Endothelial cell of umbilical vein (primary cell): ENCODE data around the gene DGKB. TPM values are rescaled to one million over a fixed set of nuclear protein-coding genes. Genes with fewer than 3 reads are reported as not detected.

Source experiments
- BruUV-seq: library from RNA; stranded (reverse); fragments of 400-500 nt; replicated peaks from 2 replicates; lab custom pipeline; 2021; lab: Mats Ljungman, UMichigan
- CTCF ChIA-PET: fragments of 300-600, 350-600 bp; sonication (Branson Sonifier 250); formaldehyde crosslinking; loops from one replicate; lab custom pipeline; 2021; ENCODE audit warnings: antibody characterized with exemption, inconsistent platforms; lab: Charles Lee
- POLR2A ChIA-PET: fragments of 300-600, 350-600 bp; sonication (Branson Sonifier 250); formaldehyde crosslinking; loops from one replicate; lab custom pipeline; 2021; ENCODE audit warnings: antibody characterized with exemption, inconsistent platforms; lab: Charles Lee
- DNase-seq: peaks from one replicate; pipeline ENCODE4 v3.0.0-alpha.2; 2011; ENCODE audit warnings: low read depth, low spot score
- FAIRE-seq: peaks from 2 replicates; lab custom pipeline; 2011; peaks lifted over from hg19 to GRCh38; lab: Jason Lieb, UNC
- H2AFZ ChIP-seq: 2 replicates; pipeline ENCODE4 v1.6.0; 2012; ENCODE audit warnings: low read depth, low read length, control low read depth, inconsistent platforms
- H3K27ac ChIP-seq: 2 replicates; pipeline ENCODE4 v1.5.1; 2011; ENCODE audit warnings: low read depth, mild to moderate bottlenecking, control low read depth, low read length, moderate library complexity; ENCODE audit not compliant: insufficient read depth
- H3K27me3 ChIP-seq, 2 experiments: 2 replicates each; pipeline versions ENCODE4 v1.6.0 to v1.6.1; 2011; ENCODE audit warnings: low read length in 2 of 2, mixed read lengths in 1 of 2; ENCODE audit not compliant: control insufficient read depth in 2 of 2, insufficient read depth in 2 of 2
- H3K36me3 ChIP-seq, 2 experiments: 2 replicates in 1 of 2; 3 replicates in 1 of 2; pipeline ENCODE4 v1.5.1; 2011; ENCODE audit warnings: low read length in 2 of 2, mild to moderate bottlenecking in 1 of 2, moderate library complexity in 1 of 2; ENCODE audit not compliant: control insufficient read depth in 2 of 2, insufficient read depth in 2 of 2; ENCODE audit errors: extremely low read depth in 1 of 2
- H3K4me1 ChIP-seq: 3 replicates; pipeline ENCODE4 v1.5.1; 2011; ENCODE audit warnings: mild to moderate bottlenecking, low read length; ENCODE audit not compliant: control insufficient read depth, insufficient read depth; ENCODE audit errors: extremely low read depth
- H3K4me2 ChIP-seq: 2 replicates; pipeline ENCODE4 v1.6.1; 2011; ENCODE audit warnings: low read length, control low read depth, mixed read lengths; ENCODE audit not compliant: insufficient read depth
- H3K4me3 ChIP-seq, 3 experiments: fragments of 200-600 bp in 1 of 3; sonication (generic), shearing (Covaris generic) in 1 of 3; replicated peaks in 1 of 3; 2 replicates each; pipeline ENCODE4 v1.5.1; 2011 to 2016; ENCODE audit warnings: control low read depth in 3 of 3, low read length in 3 of 3, mild to moderate bottlenecking in 2 of 3, inconsistent platforms in 1 of 3, low read depth in 1 of 3, moderate library complexity in 1 of 3; ENCODE audit not compliant: insufficient read depth in 1 of 3
- H3K79me2 ChIP-seq: 2 replicates; pipeline ENCODE4 v1.6.0; 2012; ENCODE audit warnings: low read length, inconsistent platforms; ENCODE audit not compliant: control insufficient read depth, insufficient read depth
- H3K9ac ChIP-seq: replicated peaks from 2 replicates; pipeline ENCODE3; 2011; ENCODE audit warnings: low read length, control low read depth; ENCODE audit not compliant: insufficient read depth; ENCODE audit errors: extremely low read depth
- H3K9me1 ChIP-seq: replicated peaks from 3 replicates; pipeline ENCODE4 v1.6.0; 2011; ENCODE audit warnings: mild to moderate bottlenecking, low read length; ENCODE audit not compliant: control insufficient read depth, insufficient read depth; ENCODE audit errors: extremely low read depth
- H3K9me3 ChIP-seq: replicated peaks from 2 replicates; pipeline ENCODE4 v1.5.1; 2012; ENCODE audit warnings: low read length, inconsistent platforms; ENCODE audit not compliant: control insufficient read depth, insufficient read depth
- H4K20me1 ChIP-seq: replicated peaks from 2 replicates; pipeline ENCODE3; 2011; ENCODE audit warnings: mild to moderate bottlenecking, low read length; ENCODE audit not compliant: control insufficient read depth, insufficient read depth; ENCODE audit errors: extremely low read depth
- CTCF ChIP-seq, 2 donors: IDR thresholded peaks; 1 replicate in 1 of 2; 2 replicates in 1 of 2; pipeline ENCODE4 v1.5.1; 2011; ENCODE audit warnings: low read length in 2 of 2, mild to moderate bottlenecking in 2 of 2, moderate library complexity in 2 of 2, control low read depth in 1 of 2, inconsistent platforms in 1 of 2, low read depth in 1 of 2; ENCODE audit not compliant: insufficient read depth in 1 of 2; ENCODE audit errors: extremely low read depth in 1 of 2
- EZH2 ChIP-seq: IDR thresholded peaks from 2 replicates; pipeline ENCODE4 v1.6.1; 2012; ENCODE audit warnings: borderline replicate concordance, low read depth, mild to moderate bottlenecking, moderate library complexity, low read length, inconsistent platforms; ENCODE audit not compliant: severe bottlenecking
- FOS ChIP-seq: IDR thresholded peaks from 2 replicates; pipeline ENCODE4 v1.6.1; 2011; ENCODE audit warnings: mild to moderate bottlenecking, low read length, moderate library complexity, borderline replicate concordance; ENCODE audit not compliant: insufficient read depth
- GATA2 ChIP-seq: IDR thresholded peaks from 2 replicates; pipeline ENCODE4 v1.7.0; 2011; ENCODE audit warnings: low read depth, mild to moderate bottlenecking, moderate library complexity, mixed read lengths, low read length; ENCODE audit not compliant: insufficient read length, insufficient read depth
- JUN ChIP-seq: IDR thresholded peaks from 2 replicates; pipeline ENCODE4 v1.6.1; 2011; ENCODE audit warnings: borderline replicate concordance, low read depth; ENCODE audit not compliant: insufficient read length, insufficient read depth
- MAX ChIP-seq: IDR thresholded peaks from 2 replicates; pipeline ENCODE4 v1.6.1; 2011; ENCODE audit not compliant: insufficient read depth, insufficient read length
- MYC ChIP-seq: IDR thresholded peaks from one replicate; pipeline ENCODE4 v1.6.1; 2011; ENCODE audit warnings: mild to moderate bottlenecking, low read depth, low read length
- POLR2A ChIP-seq: IDR thresholded peaks from 2 replicates; pipeline ENCODE4 v1.6.1; 2012; ENCODE audit warnings: low read depth, mild to moderate bottlenecking, control low read depth, low read length
- POLR2AphosphoS5 ChIP-seq: IDR thresholded peaks from 2 replicates; pipeline ENCODE4 v1.6.1; 2012; ENCODE audit warnings: low read depth, mild to moderate bottlenecking, control low read depth, low read length, moderate library complexity; ENCODE audit not compliant: insufficient read depth
- dilution Hi-C: fragments of 300-500 bp; cut with MboI; formaldehyde crosslinking; loops from one replicate; pipeline ENCODE4 v1.15.0; 2019; ENCODE audit warnings: low sequenced_read_pairs; ENCODE audit not compliant: extremely low pct_ligation_motif_present
- intact Hi-C: fragments of 100-400 bp; cut with micrococcal nuclease; formaldehyde crosslinking; loops from one replicate; pipeline ENCODE4 v1.10.0; 2022
- polyA plus RNA-seq, 4 experiments: library from polyadenylated mRNA; depleted of rRNA in 3 of 4; stranded (reverse) in 3 of 4; unstranded in 1 of 4; fragments of >200 nt; gene quantifications; 2 replicates each; pipeline versions ENCODE4 v1.2.1 to v1.2.3, GENCODE V29; 2011 to 2012; ENCODE audit warnings: missing spikeins in 1 of 4
- total RNA-seq: library from RNA; stranded (reverse); gene quantifications from 2 replicates; pipeline ENCODE4 v1.2.3, GENCODE V29; 2021

The DGKB gene
- total and polyA plus RNA-seq, 2 donors (not counting 3 experiments of a cell fraction or from before 2014, with no cell fraction given) = not detected

GRCh38 chr7:14934839-14935238 lies 32.3 kb upstream of the DGKB start:
- CTCF ChIA-PET = interaction anchor here (1.4 to 1.5 kb wide), 3 partner anchors 11 to 28 kb away, joined by 3 read pairs; no protein-coding TSS in a partner anchor

More at GRCh38 chr7:14934839-14935238, 32.3 kb upstream of the DGKB start:
- no peaks in the 10 kb centered on the region for H3K27me3 ChIP-seq
- BruUV-seq = no TSS peak
- no peak for TF ChIP-seq GATA2
- TF ChIP-seq JUN = no peak
- TF ChIP-seq MAX = no peak
- no peak for TF ChIP-seq EZH2
- no peak for TF ChIP-seq POLR2A
- no peak for TF ChIP-seq CTCF (IDR thresholded peaks at IDR 0.05; ENCODE audit: extremely low read depth in 1 of 2, insufficient read depth in 1 of 2, low read depth in 1 of 2, low read length in 2 of 2)
- no peak for TF ChIP-seq MYC
- TF ChIP-seq POLR2AphosphoS5 = no peak
- no peak for TF ChIP-seq FOS
- no peaks in the 10 kb centered on the region for H3K4me1 ChIP-seq
- no peaks in the 10 kb centered on the region for H4K20me1 ChIP-seq
- no peaks in the 10 kb centered on the region for H3K79me2 ChIP-seq
- DNase-seq (no peak), FAIRE-seq (no peak)
- dilution Hi-C loops = no loop called here
- no peaks in the 10 kb centered on the region for H3K9me1 ChIP-seq
- intact Hi-C loops = no loop called here
- H3K4me2 ChIP-seq = no peak overlapping the region
- no peaks in the 10 kb centered on the region for H3K36me3 ChIP-seq
- no peak overlapping the region for H3K27ac ChIP-seq
- H3K9me3 ChIP-seq = no peaks in the 10 kb centered on the region
- H3K9ac ChIP-seq = no peak overlapping the region
- POLR2A ChIA-PET = no interaction called here
- H3K4me3 ChIP-seq = no peak overlapping the region
- H2AFZ ChIP-seq = no peak overlapping the region
